Effector CD8-positive, alpha-beta T cell (primary cell): ENCODE results near the gene NOL4.
"Not testable (repeated sequence)": the region's sequence is repeated elsewhere in the genome, so short reads cannot be mapped to it uniquely, and the experiment has no call there.

Experiments
- DNase-seq: peaks from one replicate; lab custom pipeline; 2025; lab: John Stamatoyannopoulos, UW
- total RNA-seq, 4 experiments: gene quantifications; one replicate each; lab custom pipeline; 2026; lab: John Stamatoyannopoulos, UW

NOL4 gene, protein sequence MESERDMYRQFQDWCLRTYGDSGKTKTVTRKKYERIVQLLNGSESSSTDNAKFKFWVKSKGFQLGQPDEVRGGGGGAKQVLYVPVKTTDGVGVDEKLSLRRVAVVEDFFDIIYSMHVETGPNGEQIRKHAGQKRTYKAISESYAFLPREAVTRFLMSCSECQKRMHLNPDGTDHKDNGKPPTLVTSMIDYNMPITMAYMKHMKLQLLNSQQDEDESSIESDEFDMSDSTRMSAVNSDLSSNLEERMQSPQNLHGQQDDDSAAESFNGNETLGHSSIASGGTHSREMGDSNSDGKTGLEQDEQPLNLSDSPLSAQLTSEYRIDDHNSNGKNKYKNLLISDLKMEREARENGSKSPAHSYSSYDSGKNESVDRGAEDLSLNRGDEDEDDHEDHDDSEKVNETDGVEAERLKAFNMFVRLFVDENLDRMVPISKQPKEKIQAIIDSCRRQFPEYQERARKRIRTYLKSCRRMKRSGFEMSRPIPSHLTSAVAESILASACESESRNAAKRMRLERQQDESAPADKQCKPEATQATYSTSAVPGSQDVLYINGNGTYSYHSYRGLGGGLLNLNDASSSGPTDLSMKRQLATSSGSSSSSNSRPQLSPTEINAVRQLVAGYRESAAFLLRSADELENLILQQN
- 0 to 0.18 (median 0.04) reads per million in 4 experiments for total RNA-seq

DNA sequence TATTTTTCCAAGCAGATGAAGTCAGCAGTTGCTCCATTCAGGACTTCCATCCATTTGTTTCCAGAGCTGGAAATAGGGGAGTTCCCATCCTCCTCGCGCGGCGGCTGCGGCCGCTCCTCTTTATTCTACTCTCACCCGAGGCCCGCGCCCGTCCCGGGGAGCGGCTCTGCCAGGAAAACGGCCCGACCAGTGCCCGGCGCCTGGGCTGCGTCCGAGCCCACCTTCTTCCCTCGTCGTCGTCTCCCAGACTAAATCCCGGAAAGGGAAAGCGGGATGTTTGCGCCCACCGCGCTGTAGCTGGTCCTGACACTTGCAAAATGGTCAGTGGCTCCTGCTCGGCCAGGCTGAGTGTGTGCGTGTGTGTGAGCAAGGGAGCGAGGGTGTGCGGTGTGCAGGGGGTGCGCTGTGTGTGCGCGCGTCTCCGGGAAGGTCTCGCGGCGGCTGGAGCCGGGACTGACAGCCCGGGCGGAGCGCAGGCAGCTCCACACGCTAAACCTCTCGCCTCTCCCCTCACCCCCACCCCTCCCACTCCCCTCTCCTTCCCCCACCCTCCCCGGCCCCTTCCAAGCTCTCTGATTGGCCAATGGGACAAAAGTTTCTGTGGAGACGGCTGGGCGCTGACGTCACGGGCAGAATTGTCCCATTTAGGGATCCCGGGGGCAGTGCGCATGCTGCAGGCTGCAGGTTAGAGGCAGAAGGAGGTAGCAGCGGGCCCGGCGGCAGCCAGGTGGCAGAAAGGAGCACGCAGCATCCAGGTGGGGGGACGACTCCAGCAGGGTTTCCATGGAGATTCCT, at the start of gene NOL4:
Gene NOL4 (minus strand): TSS at position 491 of the 795 bp plus-strand sequence. CDS start 1,660 bp downstream, outside the sequence.
- DNase-seq: no peak

- DNase-seq: not testable (repeated sequence)
These were observed 41.3 kb upstream of the NOL4 start for GRCh38 chr18:34266029-34266428.

DNA sequence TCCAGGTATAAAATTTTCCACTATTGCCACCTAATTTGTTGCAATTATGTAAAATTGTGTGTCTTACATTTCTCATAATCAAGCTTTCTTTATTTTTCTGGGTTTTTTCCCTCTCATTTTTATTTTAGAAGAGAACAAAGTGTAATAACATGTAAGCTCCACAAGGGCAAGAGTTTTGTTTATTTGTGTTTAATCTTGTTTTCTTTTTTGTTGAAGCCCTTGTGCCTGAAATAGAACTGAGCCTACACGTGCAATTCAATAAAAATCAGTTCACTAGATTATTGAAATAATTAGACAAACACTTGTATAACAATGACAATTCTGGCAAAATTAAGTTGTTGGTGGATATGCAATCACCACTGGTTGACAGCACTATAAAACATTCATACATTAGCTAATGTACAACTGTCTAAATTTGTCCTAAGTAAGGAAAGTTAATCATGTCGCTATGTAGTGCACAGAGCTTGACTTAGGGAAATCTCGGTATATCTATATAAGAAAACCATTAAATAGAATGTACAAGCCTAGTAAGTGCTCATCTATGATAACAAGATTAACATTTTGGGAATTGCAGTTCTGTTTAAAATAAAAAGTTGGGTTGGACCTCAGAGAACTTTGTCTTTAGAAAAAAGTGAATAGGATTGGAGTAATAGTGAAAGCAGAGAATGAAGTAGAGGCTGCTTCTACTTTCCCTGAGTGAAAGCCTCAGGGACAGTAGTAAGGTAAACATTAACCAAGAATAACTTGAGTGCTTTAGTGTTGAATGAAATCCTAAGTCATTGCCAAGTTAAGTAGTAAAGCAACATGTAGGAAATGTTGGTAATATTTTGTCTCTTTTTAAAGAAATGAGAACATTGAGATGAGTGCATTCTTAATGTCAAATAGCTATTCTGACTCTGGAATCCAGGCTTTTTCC, 37.4 kb upstream of the NOL4 start:
- no peak for DNase-seq

DNA sequence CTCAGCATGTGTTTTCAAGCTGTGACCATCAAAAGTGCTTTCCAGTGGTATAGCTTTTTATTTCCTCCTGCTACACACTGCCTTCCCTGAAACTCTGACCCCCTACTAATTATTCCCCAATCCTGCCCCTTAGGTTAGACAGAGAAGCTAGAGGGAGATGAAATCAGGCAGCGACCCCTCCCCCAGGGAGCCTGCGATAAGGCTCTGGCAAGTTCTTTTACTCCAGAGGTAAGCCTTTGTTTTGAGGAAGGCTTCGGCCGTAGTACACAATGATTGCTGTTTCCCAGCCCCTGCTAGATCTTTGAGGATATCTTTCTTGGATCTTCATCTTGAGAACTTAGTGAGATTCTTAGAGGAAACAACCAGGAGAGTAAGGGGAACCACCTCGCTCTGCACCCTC, 33.5 kb upstream of the NOL4 start:
- DNase-seq: no peak

- DNase-seq: no peak
These were observed 27.2 kb upstream of the NOL4 start for GRCh38 chr18:34251919-34252318.

GRCh38 chr18:34248727-34249126, 24.0 kb upstream of the NOL4 start:
- no peak for DNase-seq

DNA sequence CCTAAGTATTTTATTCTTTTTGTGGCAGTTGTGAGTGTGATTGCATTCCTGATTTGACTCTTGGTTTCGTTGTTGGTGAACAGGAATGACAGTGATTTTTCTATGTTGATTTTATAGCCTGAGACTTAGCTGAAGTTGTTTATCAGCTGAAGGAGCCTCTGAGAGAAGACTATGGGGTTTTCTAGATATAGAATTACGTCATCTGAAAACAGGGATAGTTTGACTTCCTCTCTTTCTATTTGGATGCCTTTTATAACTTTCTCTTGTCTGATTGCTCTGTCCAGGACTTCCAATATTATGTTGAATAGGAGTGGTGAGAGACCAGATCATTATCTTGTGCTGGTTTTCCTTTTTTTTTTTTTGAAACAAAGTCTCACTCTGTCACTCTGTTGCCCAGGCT, 18.0 kb upstream of the NOL4 start:
- no peak for DNase-seq

DNA sequence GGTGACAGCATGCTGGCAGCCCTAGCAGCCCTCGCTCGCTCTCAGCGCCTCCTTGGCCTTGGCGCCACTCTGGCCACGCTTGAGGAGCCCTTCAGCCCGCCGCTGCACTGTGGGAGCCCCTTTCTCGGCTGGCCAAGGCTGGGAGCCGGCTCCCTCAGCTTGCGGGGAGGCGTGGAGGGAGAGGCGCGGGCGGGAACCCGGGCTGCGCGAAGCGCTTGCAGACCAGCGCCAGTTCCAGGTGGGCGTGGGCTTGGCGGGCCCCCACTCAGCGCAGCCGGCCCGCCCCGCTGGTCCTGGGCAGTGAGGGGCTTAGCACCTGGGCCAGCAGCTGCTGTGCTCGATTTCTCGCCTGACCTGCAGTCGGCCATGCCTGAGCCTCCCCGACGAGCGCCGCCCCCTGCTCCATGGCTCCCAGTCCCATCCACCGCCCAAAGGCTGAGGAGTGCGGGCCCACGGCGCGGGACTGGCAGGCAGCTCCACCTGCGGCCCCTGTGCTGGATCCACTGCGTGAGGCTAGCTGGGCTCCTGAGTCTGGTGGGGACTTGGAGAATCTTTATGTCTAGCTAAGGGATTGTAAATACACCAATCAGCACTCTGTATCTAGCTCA, 9.2 kb upstream of the NOL4 start:
- not testable (repeated sequence) for DNase-seq

DNA sequence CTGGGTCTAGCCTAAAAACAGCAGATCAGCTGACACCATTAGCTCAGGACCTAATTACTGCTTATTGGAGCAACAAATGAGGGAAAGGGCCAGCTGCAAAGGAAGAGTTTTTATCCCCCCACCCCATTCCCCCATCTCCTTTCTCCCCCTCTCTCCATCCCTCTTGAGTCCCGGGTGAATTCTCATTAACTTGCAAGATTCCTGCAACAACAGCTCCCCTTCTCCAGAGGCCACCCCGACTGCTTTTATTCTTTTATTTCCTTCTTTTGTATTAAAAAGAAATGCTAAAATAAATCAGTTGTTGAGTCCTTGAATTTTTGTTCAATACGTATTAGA, 473 bp upstream of the NOL4 start:
- no peak for DNase-seq

GRCh38 chr18:34223893-34224422, 755 bp downstream of the NOL4 start:
- DNase-seq: no peak

DNA sequence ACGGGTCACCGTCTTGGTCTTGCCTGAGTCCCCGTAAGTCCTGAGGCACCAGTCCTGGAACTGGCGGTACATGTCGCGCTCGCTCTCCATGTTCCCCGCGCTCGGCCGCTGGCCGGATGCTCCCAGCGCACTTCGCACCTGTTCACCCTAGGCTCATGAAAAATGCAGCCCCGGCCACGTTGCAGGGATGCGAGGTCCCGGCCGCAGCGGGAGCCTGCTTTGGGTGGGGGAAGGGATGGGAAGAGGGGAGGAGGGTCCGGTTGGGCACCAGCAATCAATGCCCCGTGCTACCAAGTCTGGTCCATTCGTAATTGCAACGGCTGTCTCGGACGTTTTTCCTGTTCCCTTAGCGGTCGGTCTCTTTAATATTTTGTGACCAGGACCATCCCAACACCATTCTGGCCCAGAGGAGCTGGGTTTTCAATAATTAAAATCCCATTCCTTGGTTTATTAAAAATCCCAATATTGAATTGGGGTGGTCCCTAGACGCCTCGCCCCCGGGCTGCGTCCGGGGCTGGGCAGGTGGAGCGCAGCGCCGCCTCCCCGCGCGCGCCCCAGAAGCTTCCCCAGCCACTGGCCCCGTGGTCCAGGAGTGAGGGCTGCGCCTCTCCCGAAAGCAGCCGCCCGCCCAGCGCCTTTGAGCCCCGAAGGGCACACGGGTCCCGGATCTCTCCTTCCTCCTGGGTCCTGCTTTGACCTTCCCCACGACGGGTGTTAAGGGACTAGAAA, 1.4 kb downstream of the NOL4 start:
- DNase-seq: no peak

DNA sequence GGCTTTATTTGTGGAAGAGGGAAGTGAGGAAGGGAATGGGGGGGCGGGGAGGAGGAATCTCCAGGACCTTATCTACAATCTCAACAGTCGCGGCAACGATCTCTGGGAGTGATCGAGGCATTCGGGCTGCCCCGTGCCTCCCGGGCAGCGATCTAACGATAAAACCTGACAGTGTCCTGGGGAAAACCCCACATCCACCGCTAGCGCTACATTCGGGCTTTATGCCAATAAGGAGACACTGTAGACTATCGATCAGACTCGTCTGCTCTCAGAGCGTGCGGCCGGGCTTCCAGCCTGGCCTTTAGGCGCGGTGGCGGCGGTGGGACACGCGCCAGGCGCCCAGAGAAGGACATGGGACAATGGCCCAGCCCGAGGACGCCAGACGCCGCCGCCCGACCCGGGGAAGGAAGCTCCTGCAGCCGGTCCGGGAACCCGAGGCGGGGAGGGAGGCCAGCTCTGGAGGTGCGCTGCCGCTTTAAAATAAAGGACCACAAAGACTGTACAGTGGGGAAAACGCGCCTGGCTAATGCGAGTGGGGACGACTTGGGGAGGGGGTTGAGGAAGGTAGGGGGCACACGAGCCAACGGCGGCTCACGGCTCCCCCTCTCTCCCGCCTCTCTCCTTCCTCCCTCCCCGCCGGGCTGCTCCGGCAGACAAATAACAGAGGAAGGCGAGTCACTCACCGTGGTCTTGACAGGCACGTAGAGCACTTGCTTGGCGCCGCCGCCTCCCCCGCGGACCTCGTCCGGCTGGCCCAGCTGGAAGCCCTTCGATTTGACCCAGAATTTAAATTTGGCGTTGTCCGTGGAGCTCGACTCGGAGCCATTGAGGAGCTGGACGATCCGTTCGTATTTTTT, 2.2 kb downstream of the NOL4 start:
- no peak for DNase-seq

- no peak for DNase-seq
These were observed 2.8 kb downstream of the NOL4 start for GRCh38 chr18:34221971-34222306.

DNA sequence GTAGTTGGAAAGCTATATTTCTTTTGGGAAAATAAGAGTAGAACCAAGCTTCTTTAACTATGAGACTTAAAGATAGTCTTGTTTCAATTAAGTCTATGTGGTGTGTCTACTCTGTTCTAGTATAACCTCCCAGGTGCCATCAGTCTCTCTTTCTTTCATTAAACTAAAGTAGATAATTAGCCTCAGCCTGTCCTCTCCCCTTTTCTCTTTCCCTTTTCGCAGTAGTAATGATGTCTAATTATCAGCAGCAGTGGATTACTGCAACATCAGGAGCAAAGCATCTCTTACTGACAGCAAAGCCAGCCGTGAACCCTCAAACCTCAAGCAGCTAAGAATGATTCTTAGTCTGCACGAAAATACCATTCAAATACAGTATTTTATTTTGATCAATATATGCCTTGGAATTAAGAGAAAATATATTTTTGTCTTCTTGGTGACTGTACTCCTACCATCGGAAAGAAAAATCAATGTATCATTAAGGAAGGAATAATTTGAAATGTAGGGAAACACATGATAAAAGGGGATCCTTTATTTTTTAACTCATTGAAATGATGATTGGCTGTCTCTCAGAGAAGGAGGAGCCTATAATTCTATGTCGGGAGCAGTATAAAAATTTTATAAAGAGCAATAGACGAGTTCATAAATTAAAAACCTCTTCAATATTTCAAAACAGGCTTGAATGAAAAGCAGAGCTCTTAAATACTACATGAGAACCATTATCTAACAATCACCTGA, 4.5 kb downstream of the NOL4 start:
- DNase-seq: no peak

DNA sequence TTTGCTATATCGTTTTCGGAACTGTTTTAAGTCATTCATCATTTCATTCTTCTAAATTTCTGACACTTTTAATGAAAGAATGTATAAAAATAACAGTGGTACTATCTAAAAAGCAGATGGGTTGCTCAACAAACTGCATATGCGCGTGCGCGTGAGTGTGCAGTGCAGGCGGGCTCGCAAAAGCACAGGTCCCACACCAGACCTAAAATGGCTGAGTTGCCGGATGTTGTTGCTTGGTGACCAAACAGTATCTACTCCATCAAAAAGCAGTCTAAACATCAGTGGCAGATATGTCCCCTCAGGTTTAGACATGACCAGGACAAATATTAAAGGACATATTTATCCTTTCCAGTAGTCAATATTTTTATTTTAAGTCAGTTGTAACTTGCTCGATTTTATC, 5.1 kb downstream of the NOL4 start:
- no peak for DNase-seq

GRCh38 chr18:34212511-34212910, 12.2 kb downstream of the NOL4 start:
- no peak for DNase-seq

GRCh38 chr18:34207344-34207851, 17.3 kb downstream of the NOL4 start:
- DNase-seq: no peak

DNA sequence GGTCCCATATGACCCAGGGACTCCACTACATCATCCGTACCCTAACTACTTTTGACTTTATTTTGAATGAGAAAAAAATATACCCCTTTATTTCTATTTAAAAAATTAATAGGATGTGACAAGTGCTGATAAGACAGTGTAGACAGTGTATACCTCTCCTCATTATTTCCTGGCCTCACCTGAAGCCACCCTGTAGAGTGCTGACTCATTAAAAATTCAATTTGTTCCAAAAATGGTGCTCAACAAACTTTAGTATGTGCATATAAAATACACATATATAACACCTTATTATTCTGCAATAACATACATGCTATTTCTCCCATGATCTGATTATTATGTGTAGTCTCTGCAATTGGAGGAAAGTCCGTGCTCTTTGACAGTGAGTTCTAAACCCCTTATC, 20.8 kb downstream of the NOL4 start:
- DNase-seq: no peak
